SU-DHL-6 (cell line): ENCODE results near the gene SHOC2.

Experiments
- H2AFZ ChIP-seq: fragments of 200-600 bp; sonication (generic); 2 replicates; pipeline ENCODE4 v1.6.1; 2014; ENCODE audit warnings: low read depth, mild to moderate bottlenecking, moderate library complexity, mixed read lengths, antibody characterized with exemption, low read length; ENCODE audit not compliant: severe bottlenecking
- H3F3A ChIP-seq: fragments of 200-600 bp; shearing (Covaris generic); 2 replicates; pipeline ENCODE4 v1.6.0; 2016; ENCODE audit warnings: antibody characterized with exemption, mild to moderate bottlenecking; ENCODE audit not compliant: insufficient read depth
- H3K27ac ChIP-seq: fragments of 200-600 bp; sonication (generic); 2 replicates; pipeline ENCODE4 v1.5.1; 2016; ENCODE audit warnings: low read depth, mild to moderate bottlenecking, low read length, moderate library complexity, mixed read lengths
- H3K27me3 ChIP-seq: fragments of 200-600 bp; sonication (generic), shearing (Covaris generic); 2 replicates; pipeline ENCODE4 v1.6.0; 2014; ENCODE audit warnings: mild to moderate bottlenecking, low read length
- H3K36me3 ChIP-seq: fragments of 200-600 bp; sonication (generic); 2 replicates; pipeline ENCODE4 v1.6.1; 2014; ENCODE audit warnings: mild to moderate bottlenecking, low read length, mixed read lengths
- H3K4me2 ChIP-seq: fragments of 300-600, 200-600 bp; shearing (Covaris generic), sonication (generic); 2 replicates; pipeline ENCODE4 v1.6.0; 2014; ENCODE audit warnings: low read length, low read depth, mild to moderate bottlenecking; ENCODE audit not compliant: poor library complexity, severe bottlenecking
- H3K4me3 ChIP-seq: fragments of 200-600 bp; sonication (generic); 2 replicates; pipeline ENCODE4 v1.5.1; 2014; ENCODE audit warnings: antibody characterized with exemption, low read length, mild to moderate bottlenecking, mixed read lengths; ENCODE audit not compliant: insufficient read depth, poor library complexity, severe bottlenecking
- H3K79me2 ChIP-seq: fragments of 200-600 bp; sonication (generic); 2 replicates; pipeline ENCODE4 v1.6.1; 2014; ENCODE audit warnings: mild to moderate bottlenecking, low read length, moderate library complexity; ENCODE audit not compliant: insufficient read depth
- H3K9ac ChIP-seq: fragments of 200-600 bp; sonication (generic); 2 replicates; pipeline ENCODE4 v1.7.0; 2014; ENCODE audit warnings: mild to moderate bottlenecking, low read length
- H3K9me2 ChIP-seq: fragments of 200-600 bp; sonication (generic); replicated peaks from 2 replicates; pipeline ENCODE4 v1.6.1; 2014; ENCODE audit warnings: low read length; ENCODE audit not compliant: insufficient read depth
- H3K9me3 ChIP-seq: fragments of 200-600 bp; sonication (generic); 2 replicates; pipeline ENCODE4 v1.6.1; 2014; ENCODE audit warnings: low read length, mixed read lengths; ENCODE audit not compliant: insufficient read depth
- H4K20me1 ChIP-seq: fragments of 200-600 bp; sonication (generic); 2 replicates; pipeline ENCODE4 v1.6.1; 2014; ENCODE audit warnings: low read depth, mild to moderate bottlenecking, antibody characterized with exemption, low read length, moderate library complexity, mixed read lengths
- CTCF ChIP-seq: fragments of 200-600 bp; sonication (generic); IDR thresholded peaks from one replicate; pipeline ENCODE4 v1.5.1; 2017; ENCODE audit warnings: antibody characterized with exemption, mild to moderate bottlenecking, low read length, moderate library complexity; ENCODE audit not compliant: insufficient read depth, poor library complexity, severe bottlenecking
- EZH2phosphoT487 ChIP-seq: fragments of 200-600 bp; sonication (generic), shearing (Covaris generic); conservative IDR thresholded peaks from 2 replicates; pipeline ENCODE4 v1.6.1; 2018; ENCODE audit warnings: mild to moderate bottlenecking, antibody characterized with exemption, low read length, moderate library complexity, mixed read lengths

The SHOC2 gene

GRCh38 chr10:111004016-111004415, 84.6 kb downstream of the SHOC2 start:
- TF ChIP-seq EZH2phosphoT487, result no peak
- no peak for TF ChIP-seq CTCF
- no peaks in the 10 kb centered on the region for H4K20me1 ChIP-seq
- no peak overlapping the region for H3K27ac ChIP-seq
- H2AFZ ChIP-seq, result no peak overlapping the region
- H3F3A ChIP-seq, result peaks cover 10% of the 10 kb centered on the region; the same call in 1 of the 2 replicates
- H3K9me3 ChIP-seq, result no peaks in the 10 kb centered on the region
- H3K4me3 ChIP-seq, result no peak overlapping the region
- no peaks in the 10 kb centered on the region for H3K79me2 ChIP-seq
- H3K9ac ChIP-seq, result no peak overlapping the region
- no peak overlapping the region for H3K4me2 ChIP-seq
- no peaks in the 10 kb centered on the region for H3K27me3 ChIP-seq
- H3K9me2 ChIP-seq, result no peaks in the 10 kb centered on the region
- peaks cover 56% of the 10 kb centered on the region for H3K36me3 ChIP-seq

DNA sequence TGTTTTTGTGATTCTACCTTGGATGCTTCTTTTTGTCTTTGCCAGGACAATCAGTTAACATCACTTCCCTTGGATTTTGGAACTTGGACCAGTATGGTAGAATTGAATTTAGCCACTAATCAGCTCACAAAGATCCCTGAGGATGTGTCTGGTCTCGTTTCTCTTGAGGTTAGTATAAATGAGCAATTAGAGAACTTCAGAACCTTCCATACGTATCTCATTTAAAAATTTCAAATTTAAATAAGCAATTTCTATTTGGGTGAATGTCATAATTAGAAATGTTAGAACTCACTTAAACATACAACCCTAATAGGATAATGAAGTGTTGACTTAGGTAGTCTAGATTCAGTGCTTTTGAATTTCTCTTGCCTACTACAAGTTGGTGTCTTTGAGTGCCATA, 88.1 kb downstream of the SHOC2 start:
- Histone ChIP-seq H3K9ac (no peak overlapping the region), H3K79me2 (no peaks in the 10 kb centered on the region), H3K4me2 (no peak overlapping the region), H3K27ac (no peak overlapping the region), H3F3A (peaks cover 5% of the 10 kb centered on the region; the same call in 1 of the 2 replicates), H4K20me1 (no peaks in the 10 kb centered on the region), H2AFZ (no peak overlapping the region), H3K4me3 (no peak overlapping the region), H3K36me3 (peaks cover 78% of the 10 kb centered on the region), H3K9me3 (no peaks in the 10 kb centered on the region), H3K9me2 (no peaks in the 10 kb centered on the region), H3K27me3 (no peaks in the 10 kb centered on the region)
- TF ChIP-seq CTCF (no peak), EZH2phosphoT487 (no peak)

- H3K27ac ChIP-seq, result no peak overlapping the region
- H3K36me3 ChIP-seq, result peaks cover 47% of the 10 kb centered on the region
These were observed 95.8 kb downstream of the SHOC2 start for GRCh38 chr10:111015181-111015580.

More at GRCh38 chr10:111015181-111015580, 95.8 kb downstream of the SHOC2 start:
- Histone ChIP-seq H2AFZ (no peak overlapping the region), H3F3A (no peaks in the 10 kb centered on the region), H3K9me2 (no peaks in the 10 kb centered on the region), H4K20me1 (no peaks in the 10 kb centered on the region), H3K4me2 (no peak overlapping the region), H3K79me2 (no peaks in the 10 kb centered on the region; the same call in 1 of the 2 replicates), H3K9ac (no peak overlapping the region), H3K4me3 (no peak overlapping the region), H3K27me3 (no peaks in the 10 kb centered on the region), H3K9me3 (no peaks in the 10 kb centered on the region)
- TF ChIP-seq CTCF (no peak), EZH2phosphoT487 (no peak)
